OCI-LY7 (cell line): ENCODE results near the gene TAPBP. TPM values are rescaled to one million over a fixed set of nuclear protein-coding genes. Genes with fewer than 3 reads are reported as not detected.
"Not testable (repeated sequence)": the region's sequence is repeated elsewhere in the genome, so short reads cannot be mapped to it uniquely, and the experiment has no call there.

Experiments used
- BruUV-seq: library from RNA; stranded (reverse); fragments of 400-500 nt; replicated peaks from 2 replicates; lab custom pipeline; 2021; lab: Mats Ljungman, UMichigan
- CTCF ChIA-PET: fragments of 300-600 bp; sonication (Branson Sonifier 250); formaldehyde crosslinking; loops from one replicate; lab custom pipeline; 2022; ENCODE audit warnings: antibody characterized with exemption; ENCODE audit not compliant: unreplicated experiment; lab: Charles Lee
- POLR2A ChIA-PET: fragments of 300-600 bp; sonication (Branson Sonifier 250); formaldehyde crosslinking; loops from one replicate; lab custom pipeline; 2022; ENCODE audit warnings: antibody characterized with exemption; lab: Charles Lee
- DNase-seq: peaks from one replicate; pipeline ENCODE4 v3.0.0-alpha.2; 2015; ENCODE audit warnings: low spot score
- H2AFZ ChIP-seq: fragments of 200-600 bp; sonication (generic), shearing (Covaris generic); 2 replicates; pipeline ENCODE4 v1.6.1; 2014; ENCODE audit warnings: mild to moderate bottlenecking, antibody characterized with exemption, low read length, moderate library complexity
- H3K27ac ChIP-seq: fragments of 200-600 bp; sonication (generic); 2 replicates; pipeline ENCODE4 v1.5.1; 2014; ENCODE audit warnings: mixed run types, low read depth, mild to moderate bottlenecking, moderate library complexity, low read length, inconsistent platforms; ENCODE audit not compliant: poor library complexity, severe bottlenecking
- H3K36me3 ChIP-seq: fragments of 200-600 bp; sonication (generic); 2 replicates; pipeline ENCODE4 v1.6.1; 2014; ENCODE audit warnings: mild to moderate bottlenecking, antibody characterized with exemption, low read length, moderate library complexity, mixed read lengths; ENCODE audit not compliant: insufficient read depth
- H3K4me1 ChIP-seq: fragments of 200-600 bp; sonication (generic); 2 replicates; pipeline ENCODE4 v1.5.1; 2014; ENCODE audit warnings: mild to moderate bottlenecking, low read length; ENCODE audit not compliant: insufficient read depth, poor library complexity, severe bottlenecking
- H3K4me2 ChIP-seq: fragments of 200-600 bp; sonication (generic); 2 replicates; pipeline ENCODE4 v1.6.1; 2014; ENCODE audit warnings: mild to moderate bottlenecking, low read length
- H3K4me3 ChIP-seq: fragments of 200-600 bp; sonication (generic); 2 replicates; pipeline ENCODE4 v1.5.1; 2014; ENCODE audit warnings: mild to moderate bottlenecking, low read depth, low read length; ENCODE audit not compliant: poor library complexity, severe bottlenecking
- H3K79me2 ChIP-seq: fragments of 200-600 bp; sonication (generic); 2 replicates; pipeline ENCODE4 v1.6.1; 2016; ENCODE audit warnings: low read depth, mild to moderate bottlenecking, low read length, moderate library complexity, mixed read lengths; ENCODE audit not compliant: insufficient read depth
- H3K9me2 ChIP-seq: fragments of 200-600 bp; sonication (generic); 2 replicates; pipeline ENCODE4 v1.6.1; 2016; ENCODE audit warnings: mild to moderate bottlenecking, low read length, mixed read lengths; ENCODE audit not compliant: insufficient read depth
- H3K9me3 ChIP-seq: fragments of 200-600 bp; sonication (generic); 2 replicates; pipeline ENCODE4 v1.6.1; 2014; ENCODE audit warnings: mild to moderate bottlenecking, mixed run types, low read length, mixed read lengths
- H4K20me1 ChIP-seq: fragments of 200-600 bp; sonication (generic); 2 replicates; pipeline ENCODE4 v1.6.1; 2014; ENCODE audit warnings: mild to moderate bottlenecking, antibody characterized with exemption, low read length, moderate library complexity, mixed read lengths; ENCODE audit not compliant: insufficient read depth
- EZH2phosphoT487 ChIP-seq: fragments of 200-600 bp; sonication (generic); IDR thresholded peaks from 2 replicates; pipeline ENCODE4 v1.6.1; 2018; ENCODE audit warnings: low read depth, borderline replicate concordance, mild to moderate bottlenecking, mixed run types, antibody characterized with exemption, low read length, moderate library complexity, mixed read lengths
- intact Hi-C: fragments of 100-400 bp; cut with micrococcal nuclease; formaldehyde crosslinking; loops from one replicate; pipeline ENCODE4 v1.10.0; 2022; ENCODE audit not compliant: unreplicated experiment
- total RNA-seq, 2 experiments: library from RNA; depleted of rRNA in 1 of 2; stranded (reverse); fragments of >200 nt in 1 of 2; shearing (Covaris generic) in 1 of 2; gene quantifications; 2 replicates each; pipeline ENCODE4 v1.2.3, GENCODE V29; 2014 to 2022
- TF ChIP-seq, protein P1 (sequence below): fragments of 200-600 bp; sonication (generic); conservative IDR thresholded peaks from 2 replicates; pipeline ENCODE4 v1.5.1; 2014; ENCODE audit warnings: mild to moderate bottlenecking, antibody characterized with exemption, low read length, moderate library complexity, mixed read lengths

The TAPBP gene
- total RNA-seq, 2 experiments from 2014 or later, result 106 to 148 TPM

- no peak overlapping the region for H3K4me3 ChIP-seq
- no peaks in the 10 kb centered on the region for H3K9me3 ChIP-seq
- TF ChIP-seq, protein P1, sequence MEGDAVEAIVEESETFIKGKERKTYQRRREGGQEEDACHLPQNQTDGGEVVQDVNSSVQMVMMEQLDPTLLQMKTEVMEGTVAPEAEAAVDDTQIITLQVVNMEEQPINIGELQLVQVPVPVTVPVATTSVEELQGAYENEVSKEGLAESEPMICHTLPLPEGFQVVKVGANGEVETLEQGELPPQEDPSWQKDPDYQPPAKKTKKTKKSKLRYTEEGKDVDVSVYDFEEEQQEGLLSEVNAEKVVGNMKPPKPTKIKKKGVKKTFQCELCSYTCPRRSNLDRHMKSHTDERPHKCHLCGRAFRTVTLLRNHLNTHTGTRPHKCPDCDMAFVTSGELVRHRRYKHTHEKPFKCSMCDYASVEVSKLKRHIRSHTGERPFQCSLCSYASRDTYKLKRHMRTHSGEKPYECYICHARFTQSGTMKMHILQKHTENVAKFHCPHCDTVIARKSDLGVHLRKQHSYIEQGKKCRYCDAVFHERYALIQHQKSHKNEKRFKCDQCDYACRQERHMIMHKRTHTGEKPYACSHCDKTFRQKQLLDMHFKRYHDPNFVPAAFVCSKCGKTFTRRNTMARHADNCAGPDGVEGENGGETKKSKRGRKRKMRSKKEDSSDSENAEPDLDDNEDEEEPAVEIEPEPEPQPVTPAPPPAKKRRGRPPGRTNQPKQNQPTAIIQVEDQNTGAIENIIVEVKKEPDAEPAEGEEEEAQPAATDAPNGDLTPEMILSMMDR, result no peak
- TF ChIP-seq EZH2phosphoT487, result no peak
- H3K4me2 ChIP-seq, result no peak overlapping the region
- ChIA-PET POLR2A (no interaction called here), CTCF (no interaction called here)
- H3K36me3 ChIP-seq, result no peaks in the 10 kb centered on the region
- H3K4me1 ChIP-seq, result no peaks in the 10 kb centered on the region
- no peaks in the 10 kb centered on the region for H3K79me2 ChIP-seq
- no peak overlapping the region for H3K27ac ChIP-seq
- no peaks in the 10 kb centered on the region for H4K20me1 ChIP-seq
- no peak overlapping the region for H2AFZ ChIP-seq
- no peaks in the 10 kb centered on the region for H3K9me2 ChIP-seq
- no peak for DNase-seq
- intact Hi-C loops, result no loop called here
- no TSS peak for BruUV-seq
Measured at GRCh38 chr6:33356295-33356694, 42.4 kb upstream of the TAPBP start.

GRCh38 chr6:33355860-33356259 lies 42.0 kb upstream of the TAPBP start:
- H3K9me3 ChIP-seq, H3K4me3 ChIP-seq, H4K20me1 ChIP-seq, CTCF ChIA-PET, POLR2A ChIA-PET, H3K36me3 ChIP-seq, H3K4me2 ChIP-seq, H3K79me2 ChIP-seq, DNase-seq, BruUV-seq, H3K9me2 ChIP-seq, H2AFZ ChIP-seq, H3K4me1 ChIP-seq, H3K27ac ChIP-seq, intact Hi-C loops: not testable (repeated sequence)

GRCh38 chr6:33347816-33348215 lies 33.9 kb upstream of the TAPBP start:
- TF ChIP-seq, protein P1, result no peak
- TF ChIP-seq EZH2phosphoT487, result no peak
- Histone ChIP-seq H3K4me1 (peaks cover 29% of the 10 kb centered on the region), H3K9me3 (no peaks in the 10 kb centered on the region), H3K4me3 (no peak overlapping the region), H3K9me2 (no peaks in the 10 kb centered on the region), H2AFZ (no peak overlapping the region), H4K20me1 (no peaks in the 10 kb centered on the region), H3K4me2 (no peak overlapping the region), H3K79me2 (no peaks in the 10 kb centered on the region), H3K36me3 (no peaks in the 10 kb centered on the region), H3K27ac (no peak overlapping the region)
- intact Hi-C loops, result no loop called here
- POLR2A ChIA-PET, result interaction anchor here (0.6 kb wide), 1 partner anchor 30 kb away, joined by 3 read pairs; the partner anchor contains the start of gene ZBTB22
- no peak for DNase-seq
- no TSS peak for BruUV-seq
- CTCF ChIA-PET, result no interaction called here

GRCh38 chr6:33346972-33347371 lies 33.1 kb upstream of the TAPBP start:
- CTCF ChIA-PET, result not testable (repeated sequence)

More at GRCh38 chr6:33346972-33347371, 33.1 kb upstream of the TAPBP start:
- H3K4me1 ChIP-seq, result peaks cover 37% of the 10 kb centered on the region
- H3K36me3 ChIP-seq, H2AFZ ChIP-seq, H3K9me3 ChIP-seq, H3K79me2 ChIP-seq, H3K9me2 ChIP-seq, H3K4me3 ChIP-seq, H3K4me2 ChIP-seq, DNase-seq, BruUV-seq, intact Hi-C loops, H3K27ac ChIP-seq, POLR2A ChIA-PET, H4K20me1 ChIP-seq: not testable (repeated sequence)
